HL-60/S4 (cell line): ENCODE data around the gene PDSS1.

Experiments
- in situ Hi-C: fragments of 300-500 bp; cut with MboI; formaldehyde crosslinking; loops from 2 replicates; pipeline ENCODE4 v1.14.3; 2022; ENCODE audit warnings: low sequenced_read_pairs

Gene PDSS1

DNA sequence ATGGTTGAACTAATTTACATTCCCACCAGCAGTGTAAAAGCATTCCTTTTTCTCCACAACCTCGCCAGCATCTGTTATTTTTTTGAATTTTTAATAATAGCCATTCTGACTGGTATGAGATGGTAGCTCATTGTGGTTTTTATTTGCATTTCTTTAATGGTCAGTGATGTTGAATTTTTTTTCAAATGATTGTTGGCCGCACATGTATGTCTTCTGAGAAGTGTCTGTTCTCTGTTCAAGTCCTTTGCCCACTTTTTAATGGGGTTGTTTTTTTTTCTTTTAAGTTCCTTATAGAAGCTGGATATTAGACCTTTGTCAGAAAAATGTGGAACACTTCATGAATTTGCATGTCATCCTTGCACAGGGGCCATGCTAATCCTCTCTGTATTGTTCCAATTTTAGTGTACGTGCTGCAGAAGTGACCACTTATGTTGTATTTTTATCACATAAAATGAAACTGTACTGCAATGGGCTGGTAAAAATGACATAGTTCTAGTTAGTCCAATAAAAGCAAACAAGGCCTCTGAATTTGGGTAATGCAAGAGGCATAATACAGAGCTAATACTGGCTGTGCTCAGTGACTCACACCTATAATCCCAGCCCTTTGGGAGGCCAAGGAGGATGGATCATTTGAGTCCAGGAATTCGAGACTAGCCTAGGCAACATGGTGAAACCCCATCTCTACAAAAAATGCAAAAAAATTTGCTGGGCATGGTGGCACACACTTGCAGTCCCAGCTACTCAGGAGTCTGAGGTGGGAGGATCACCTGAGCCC, 92.9 kb downstream of the PDSS1 start:
- in situ Hi-C loops = no loop called here

GRCh38 chr10:26792758-26793495, 95.4 kb downstream of the PDSS1 start:
- in situ Hi-C loops = no loop called here
